Ovary (tissue), 9 donors: ENCODE measurements around the gene UBE2Q2. TPM values are rescaled to one million over a fixed set of nuclear protein-coding genes. Genes with fewer than 3 reads are reported as not detected.

ENCODE experiments used
- DNase-seq, 5 donors: peaks; one replicate each; pipeline ENCODE4 v3.0.0-alpha.2; 2019 to 2020
- H3K27ac ChIP-seq, 2 donors: fragments of 200-600 bp; one replicate each; pipeline versions ENCODE4 v1.5.1 to v1.8.0; 2019 to 2022
- H3K27me3 ChIP-seq: fragments of 200-600 bp; one replicate; pipeline ENCODE4 v1.8.0; 2022
- H3K36me3 ChIP-seq: fragments of 200-600 bp; sonication (generic); one replicate; pipeline ENCODE4 v1.5.1; 2019
- H3K4me1 ChIP-seq: one replicate; pipeline ENCODE4 v1.8.1; 2013; ENCODE audit warnings: mild to moderate bottlenecking, moderate library complexity; ENCODE audit not compliant: insufficient read depth
- H3K4me3 ChIP-seq: fragments of 200-600 bp; sonication (generic); one replicate; pipeline ENCODE4 v1.5.1; 2017
- H3K9me3 ChIP-seq, 2 donors: fragments of 200-600 bp in 1 of 2; sonication (generic) in 1 of 2; one replicate each; pipeline versions ENCODE4 v1.5.1 to v1.8.1; 2013 to 2019; ENCODE audit warnings: mild to moderate bottlenecking in 1 of 2, moderate library complexity in 1 of 2
- EP300 ChIP-seq: sonication (generic); formaldehyde crosslinking; IDR thresholded peaks from one replicate; pipeline ENCODE4 v1.6.1; 2017; ENCODE audit warnings: antibody characterized with exemption
- POLR2A ChIP-seq: fragments of 450-650 bp; IDR thresholded peaks from one replicate; pipeline ENCODE4 v1.6.1; 2017; ENCODE audit warnings: antibody characterized with exemption, mild to moderate bottlenecking, moderate library complexity
- WGBS, 3 donors: extraction: QIAGEN DNeasy Blood & Tissue Kit in 1 of 3; methylation state at CpG; one replicate each; pipeline versions ENCODE4 v1.1.5 to v1.1.7; 2013 to 2017; 5-methylcytosine and 5-hydroxymethylcytosine counted together
- intact Hi-C, 4 donors: fragments of 100-400 bp; cut with DNase I; formaldehyde crosslinking; loops; one replicate each; pipeline versions ENCODE4 v1.11.0 to v1.15.1; 2022 to 2023
- polyA plus RNA-seq, 2 donors: library from polyadenylated mRNA; stranded (reverse); fragments of 200-250 nt in 1 of 2; fragments of 350-450 nt in 1 of 2; fragmentation: Illumina TruSeq in 1 of 2; extraction: RNeasy Lipid Tissue Mini Kit (QIAGEN cat#74804) in 1 of 2; gene quantifications; one replicate each; pipeline ENCODE4 v1.2.3, GENCODE V29; 2013 to 2014
- total RNA-seq, 7 donors: library from RNA; depleted of rRNA in 2 of 7; stranded (reverse); fragments of >200 nt in 2 of 7; fragmentation: NEBNext Ultra II Directional in 3 of 7; extraction: Animal tissue kit (Norgen Biotek cat#: 25700) in 3 of 7; gene quantifications; one replicate each; pipeline versions ENCODE4 v1.1.0 to v1.2.4, GENCODE V29; 2016 to 2023
- TF ChIP-seq, protein P1 (sequence below), 3 donors: fragments of 450-650 bp in 2 of 3; fragments of 200-600 bp in 1 of 3; IDR thresholded peaks; one replicate each; pipeline versions ENCODE4 v1.5.1 to v1.8.0; 2016 to 2022; ENCODE audit warnings: antibody characterized with exemption in 3 of 3, mild to moderate bottlenecking in 1 of 3
- donor health status: DM: no; HTN: no; CAD: no; lungs with moderate emphysema.
- donor health status: DM: no; HTN: no; CAD: no.
- donor health status: Bipolar disorder and iron deficiency.
- donor health status: DM: yes; HTN: yes; CAD: no.
- donor health status: DM: no; HTN: no; CAD: no.
- donor health status: DM: yes; HTN: yes; CAD: no.

UBE2Q2 gene
- total and polyA plus RNA-seq, 9 donors = 22.6 to 35.7 (median 31.0) TPM

GRCh38 chr15:75943246-75943645 is 100.0 kb downstream of the UBE2Q2 start:
- H3K4me3 ChIP-seq = no peak overlapping the region
- TF ChIP-seq EP300 (no peak), POLR2A (no peak)
- TF ChIP-seq, protein P1, sequence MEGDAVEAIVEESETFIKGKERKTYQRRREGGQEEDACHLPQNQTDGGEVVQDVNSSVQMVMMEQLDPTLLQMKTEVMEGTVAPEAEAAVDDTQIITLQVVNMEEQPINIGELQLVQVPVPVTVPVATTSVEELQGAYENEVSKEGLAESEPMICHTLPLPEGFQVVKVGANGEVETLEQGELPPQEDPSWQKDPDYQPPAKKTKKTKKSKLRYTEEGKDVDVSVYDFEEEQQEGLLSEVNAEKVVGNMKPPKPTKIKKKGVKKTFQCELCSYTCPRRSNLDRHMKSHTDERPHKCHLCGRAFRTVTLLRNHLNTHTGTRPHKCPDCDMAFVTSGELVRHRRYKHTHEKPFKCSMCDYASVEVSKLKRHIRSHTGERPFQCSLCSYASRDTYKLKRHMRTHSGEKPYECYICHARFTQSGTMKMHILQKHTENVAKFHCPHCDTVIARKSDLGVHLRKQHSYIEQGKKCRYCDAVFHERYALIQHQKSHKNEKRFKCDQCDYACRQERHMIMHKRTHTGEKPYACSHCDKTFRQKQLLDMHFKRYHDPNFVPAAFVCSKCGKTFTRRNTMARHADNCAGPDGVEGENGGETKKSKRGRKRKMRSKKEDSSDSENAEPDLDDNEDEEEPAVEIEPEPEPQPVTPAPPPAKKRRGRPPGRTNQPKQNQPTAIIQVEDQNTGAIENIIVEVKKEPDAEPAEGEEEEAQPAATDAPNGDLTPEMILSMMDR (IDR thresholded peaks at IDR 0.05) = no peak
- intact Hi-C loops = no loop called here
- no peaks in the 10 kb centered on the region for H3K36me3 ChIP-seq
- DNase-seq = no peak
- no peak overlapping the region for H3K27ac ChIP-seq
- H3K9me3 ChIP-seq = no peaks in the 10 kb centered on the region
- WGBS, 3 donors = 54 to 74% (median 57%) methylated on average over 5 of the region's 5 CpGs
- no peaks in the 10 kb centered on the region for H3K27me3 ChIP-seq
- no peaks in the 10 kb centered on the region for H3K4me1 ChIP-seq

GRCh38 chr15:75943713-75944215 is 100.5 kb downstream of the UBE2Q2 start:
- Histone ChIP-seq H3K9me3 (no peaks in the 10 kb centered on the region), H3K4me3 (no peak overlapping the region), H3K27me3 (no peaks in the 10 kb centered on the region), H3K36me3 (no peaks in the 10 kb centered on the region), H3K4me1 (no peaks in the 10 kb centered on the region), H3K27ac (no peak overlapping the region)
- TF ChIP-seq, protein P1 (IDR thresholded peaks at IDR 0.05) = no peak
- TF ChIP-seq EP300 = no peak
- TF ChIP-seq POLR2A = no peak
- DNase-seq = no peak
- intact Hi-C loops = no loop called here
- 45 to 56% (median 45%) methylated on average over 1 of the region's 1 CpG for WGBS, 3 donors

GRCh38 chr15:75945953-75946352 is 102.7 kb downstream of the UBE2Q2 start:
- Histone ChIP-seq H3K9me3 (no peaks in the 10 kb centered on the region), H3K4me3 (no peak overlapping the region), H3K27me3 (no peaks in the 10 kb centered on the region), H3K27ac (no peak overlapping the region), H3K36me3 (no peaks in the 10 kb centered on the region), H3K4me1 (no peaks in the 10 kb centered on the region)
- intact Hi-C loops = no loop called here
- WGBS, 3 donors = 79 to 87% (median 79%) methylated on average over 4 of the region's 4 CpGs
- no peak for TF ChIP-seq EP300
- TF ChIP-seq, protein P1 (IDR thresholded peaks at IDR 0.05) = no peak
- no peak for TF ChIP-seq POLR2A
- DNase-seq = no peak

DNA sequence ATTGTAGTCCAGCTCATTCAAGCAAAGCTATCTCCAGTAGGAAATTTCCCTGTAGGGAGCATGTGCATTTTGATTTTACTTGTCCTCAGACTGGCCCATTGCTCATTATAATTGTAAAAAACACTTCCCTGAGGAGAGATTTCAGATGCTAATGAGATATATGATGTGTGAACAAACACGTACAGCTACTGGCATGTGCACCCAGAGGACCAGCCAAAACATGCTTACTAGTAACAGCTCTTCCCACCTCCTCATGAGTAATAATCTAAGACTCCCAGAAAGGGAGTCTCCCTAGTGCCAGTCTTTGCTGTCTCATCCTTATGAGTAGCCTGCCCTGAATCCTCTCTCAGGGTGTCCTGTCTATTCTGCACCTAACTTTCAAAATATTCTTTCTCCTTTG is 103.8 kb downstream of the UBE2Q2 start:
- H3K4me1 ChIP-seq = no peaks in the 10 kb centered on the region
- no peak for DNase-seq
- TF ChIP-seq, protein P1 (IDR thresholded peaks at IDR 0.05) = no peak
- no peak for TF ChIP-seq POLR2A
- intact Hi-C loops = no loop called here
- H3K27me3 ChIP-seq = no peaks in the 10 kb centered on the region
- H3K4me3 ChIP-seq = no peak overlapping the region
- H3K27ac ChIP-seq = no peak overlapping the region
- WGBS, 3 donors = 35 to 52% (median 40%) methylated on average over 1 of the region's 1 CpG
- H3K36me3 ChIP-seq = no peaks in the 10 kb centered on the region
- no peaks in the 10 kb centered on the region for H3K9me3 ChIP-seq
